H1 (cell line): Measurements from ENCODE around the gene SLC30A2. TPM values are rescaled to one million over a fixed set of nuclear protein-coding genes. Genes with fewer than 3 reads are reported as not detected.

ENCODE experiments used
- ZNF274 ChIP-seq: IDR thresholded peaks from 2 replicates; pipeline ENCODE4 v1.7.0; 2012; ENCODE audit warnings: low read length, borderline replicate concordance; ENCODE audit errors: extremely low read depth
- polyA plus RNA-seq, 7 experiments: library from polyadenylated mRNA; depleted of rRNA in 3 of 7; stranded (reverse) in 5 of 7; unstranded in 2 of 7; fragments of >200 nt in 5 of 7; fragments of 200-250 nt in 2 of 7; gene quantifications; 1 replicate in 5 of 7; 2 replicates in 1 of 7; 4 replicates in 1 of 7; pipeline versions ENCODE4 v1.2.1 to v1.2.3, GENCODE V29; 2011 to 2013; ENCODE audit warnings: missing spikeins in 2 of 7, mixed read lengths in 2 of 7
- total RNA-seq: library from RNA; stranded (reverse); fragmentation: NEBNext Ultra II Directional; extraction: Animal tissue kit (Norgen Biotek cat#: 25700); gene quantifications from 2 replicates; pipeline ENCODE4 v1.2.1, GENCODE V29; 2021
- TF ChIP-seq, protein P1 (sequence below): IDR thresholded peaks from 2 replicates; pipeline ENCODE4 v1.6.1; 2011; ENCODE audit warnings: low read length, improper control_type of control experiment

Gene SLC30A2
- total and polyA plus RNA-seq, 2 of the 8 experiments (the other 6 are each of a cell fraction or from before 2014, with no cell fraction given), result 0.19 to 0.76 TPM

DNA sequence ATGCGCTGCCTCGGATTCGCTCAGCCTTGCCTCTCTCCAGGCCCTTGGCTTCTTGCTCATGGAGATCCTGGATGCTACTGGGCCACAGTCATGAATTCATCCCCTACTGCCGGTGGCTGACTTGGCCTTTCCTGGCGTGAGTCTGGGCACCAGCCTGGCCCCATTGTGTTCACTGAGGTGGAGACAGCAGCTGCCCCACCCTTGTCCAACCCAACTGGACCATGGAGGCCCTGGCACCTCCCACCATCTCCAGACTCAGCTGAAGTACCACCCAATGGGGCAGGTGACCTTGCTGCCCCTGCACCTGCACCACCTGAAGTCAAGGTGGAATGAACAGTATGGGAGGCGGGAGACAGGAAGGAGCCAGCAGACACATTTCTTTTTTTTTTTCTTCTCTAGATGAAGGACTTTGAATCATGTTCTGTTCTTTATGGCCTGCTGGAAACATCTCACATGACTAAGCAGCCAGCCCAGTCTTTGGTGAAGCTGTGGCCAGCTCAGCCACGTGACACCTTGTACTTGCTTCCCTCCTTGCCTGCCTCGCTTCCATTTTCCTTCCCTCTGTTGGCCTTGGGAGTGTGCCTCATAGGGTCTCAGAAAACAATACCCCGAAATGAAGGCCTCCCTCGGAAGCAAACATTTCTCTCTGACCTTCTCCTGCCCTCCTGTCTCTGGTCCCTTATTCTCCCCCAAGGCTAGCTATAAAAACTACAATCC, 3.8 kb upstream of the SLC30A2 start (continued):
- TF ChIP-seq, protein P1, sequence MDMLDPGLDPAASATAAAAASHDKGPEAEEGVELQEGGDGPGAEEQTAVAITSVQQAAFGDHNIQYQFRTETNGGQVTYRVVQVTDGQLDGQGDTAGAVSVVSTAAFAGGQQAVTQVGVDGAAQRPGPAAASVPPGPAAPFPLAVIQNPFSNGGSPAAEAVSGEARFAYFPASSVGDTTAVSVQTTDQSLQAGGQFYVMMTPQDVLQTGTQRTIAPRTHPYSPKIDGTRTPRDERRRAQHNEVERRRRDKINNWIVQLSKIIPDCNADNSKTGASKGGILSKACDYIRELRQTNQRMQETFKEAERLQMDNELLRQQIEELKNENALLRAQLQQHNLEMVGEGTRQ, result no peak
- no peak for TF ChIP-seq ZNF274
